ENCODE data around the gene CELSR1.
"Not testable (repeated sequence)": the region's sequence is repeated elsewhere in the genome, so short reads cannot be mapped to it uniquely, and the experiment has no call there.

The CELSR1 gene

DNA sequence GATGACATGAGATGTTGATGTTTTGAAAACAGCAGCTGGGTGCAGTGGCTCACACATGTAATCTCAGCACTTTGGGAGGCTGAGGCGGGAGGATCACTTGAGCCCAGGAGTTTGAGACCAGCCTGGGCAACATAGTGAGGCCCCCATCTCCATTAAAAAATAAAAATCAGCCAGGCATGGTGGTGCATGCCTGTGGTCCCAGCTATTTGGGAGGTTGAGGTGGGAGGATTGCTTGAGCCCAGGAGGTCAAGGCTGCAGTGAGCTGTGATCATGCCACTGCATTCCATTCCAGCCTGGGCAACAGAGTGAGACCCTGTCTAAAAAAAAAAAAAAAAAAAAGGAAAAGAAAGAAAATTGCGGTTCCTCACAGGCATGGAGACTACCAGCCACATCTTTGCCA, 224.6 kb downstream of the CELSR1 start:
- not testable (repeated sequence) for DNase-seq

DNA sequence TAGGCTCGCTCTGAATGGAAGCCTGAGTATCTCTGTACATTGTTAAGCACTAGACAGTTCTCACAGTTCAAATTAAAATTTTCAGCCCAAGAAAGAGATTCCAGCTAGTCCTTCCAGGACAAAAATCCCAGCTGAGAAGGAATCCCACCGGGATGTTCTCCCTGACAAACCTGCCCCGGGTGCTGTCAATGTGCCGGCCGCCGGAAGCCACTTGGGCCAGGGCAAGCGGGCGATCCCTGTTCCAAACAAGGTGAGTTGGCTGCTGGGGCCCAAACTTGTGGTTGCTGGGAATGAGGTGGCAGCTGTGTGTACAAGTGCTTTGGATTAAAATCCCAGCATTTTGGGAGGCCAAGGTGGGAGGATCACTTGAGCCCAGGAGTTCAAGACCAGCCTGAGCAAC, 225.4 kb downstream of the CELSR1 start:
- DNase-seq = no peak

All from hematopoietic multipotent progenitor cell treated with erythropoietin and hydrocortisone succinate and interleukin-3 and kit ligand, for 6 days (in vitro differentiated cells).